Neural cell (in vitro differentiated cells): Measurements from ENCODE around the gene ANKFY1. TPM values are rescaled to one million over a fixed set of nuclear protein-coding genes. Genes with fewer than 3 reads are reported as not detected.

Experiments used
- H2AFZ ChIP-seq: fragments of 200-600, 300-800 bp; sonication (generic), shearing (Covaris generic); 2 replicates; pipeline ENCODE4 v1.6.0; 2014; ENCODE audit warnings: low read depth, mild to moderate bottlenecking, antibody characterized with exemption, low read length, moderate library complexity
- H3F3A ChIP-seq: fragments of 200-600 bp; shearing (Covaris generic); 2 replicates; pipeline ENCODE4 v1.6.1; 2016; ENCODE audit warnings: mild to moderate bottlenecking, moderate library complexity, mixed read lengths, antibody characterized with exemption, low read length; ENCODE audit not compliant: insufficient read depth, poor library complexity, severe bottlenecking
- H3K27ac ChIP-seq: fragments of 200-600, 300-800 bp; sonication (generic), shearing (Covaris generic); 2 replicates; pipeline ENCODE4 v1.5.1; 2014; ENCODE audit warnings: mild to moderate bottlenecking, low read length, moderate library complexity
- H3K27me3 ChIP-seq: fragments of 300-800, 200-600 bp; sonication (generic), shearing (Covaris generic); 2 replicates; pipeline ENCODE4 v1.6.0; 2014; ENCODE audit warnings: mild to moderate bottlenecking, low read depth, low read length, moderate library complexity; ENCODE audit not compliant: insufficient read depth
- H3K36me3 ChIP-seq: fragments of 300-800, 200-600 bp; sonication (generic), shearing (Covaris generic); 2 replicates; pipeline ENCODE4 v1.5.1; 2014; ENCODE audit warnings: mild to moderate bottlenecking, antibody characterized with exemption, low read length, moderate library complexity; ENCODE audit not compliant: insufficient read depth
- H3K4me2 ChIP-seq: fragments of 300-800, 200-600 bp; sonication (generic), shearing (Covaris generic); 2 replicates; pipeline ENCODE4 v1.6.0; 2014; ENCODE audit warnings: mild to moderate bottlenecking, low read length
- H3K4me3 ChIP-seq: fragments of 300-800, 200-600 bp; sonication (generic), shearing (Covaris generic); 2 replicates; pipeline ENCODE4 v1.5.1; 2014; ENCODE audit warnings: mild to moderate bottlenecking, low read length, moderate library complexity
- H3K79me2 ChIP-seq: fragments of 200-600 bp; shearing (Covaris generic); replicated peaks from 2 replicates; pipeline ENCODE4 v1.6.0; 2014; ENCODE audit warnings: mild to moderate bottlenecking, low read length, moderate library complexity; ENCODE audit not compliant: insufficient read depth
- H3K9ac ChIP-seq: fragments of 300-800, 200-600 bp; sonication (generic), shearing (Covaris generic); 2 replicates; pipeline ENCODE4 v1.6.1; 2016; ENCODE audit warnings: mild to moderate bottlenecking, low read length, mixed read lengths
- H3K9me2 ChIP-seq: fragments of 200-600 bp; shearing (Covaris generic); 2 replicates; pipeline ENCODE4 v1.6.1; 2016; ENCODE audit warnings: mild to moderate bottlenecking, low read length, mixed read lengths; ENCODE audit not compliant: insufficient read depth
- H3K9me3 ChIP-seq: fragments of 200-600, 300-800 bp; sonication (generic), shearing (Covaris generic); 2 replicates; pipeline ENCODE4 v1.6.1; 2016; ENCODE audit warnings: mild to moderate bottlenecking, mixed run types, low read length, moderate library complexity, mixed read lengths
- H4K20me1 ChIP-seq: fragments of 200-600 bp; shearing (Covaris generic); 2 replicates; pipeline ENCODE4 v1.6.1; 2016; ENCODE audit warnings: mild to moderate bottlenecking, mixed run types; ENCODE audit not compliant: insufficient read depth
- EP300 ChIP-seq: fragments of 450-650 bp; conservative IDR thresholded peaks from 2 replicates; pipeline ENCODE4 v1.6.1; 2014; ENCODE audit warnings: antibody characterized with exemption, mild to moderate bottlenecking, moderate library complexity; ENCODE audit not compliant: poor library complexity, severe bottlenecking
- EZH2 ChIP-seq: fragments of 200-600, 300-800 bp; shearing (Covaris generic), sonication (generic); IDR thresholded peaks from 2 replicates; pipeline ENCODE4 v1.6.1; 2014; ENCODE audit warnings: antibody characterized with exemption, low read length, borderline replicate concordance, mild to moderate bottlenecking; ENCODE audit not compliant: insufficient read depth, poor library complexity, severe bottlenecking
- MXI1 ChIP-seq: fragments of 450-650 bp; conservative IDR thresholded peaks from 2 replicates; pipeline ENCODE4 v1.6.1; 2014; ENCODE audit warnings: antibody characterized with exemption, mild to moderate bottlenecking; ENCODE audit not compliant: poor library complexity, severe bottlenecking
- POLR2AphosphoS5 ChIP-seq: IDR thresholded peaks from 2 replicates; pipeline ENCODE4 v1.6.1; 2012
- RAD21 ChIP-seq: fragments of 450-650 bp; conservative IDR thresholded peaks from 2 replicates; pipeline ENCODE4 v1.6.1; 2014; ENCODE audit warnings: antibody characterized with exemption, mild to moderate bottlenecking, moderate library complexity
- SMC3 ChIP-seq: fragments of 450-650 bp; conservative IDR thresholded peaks from 2 replicates; pipeline ENCODE4 v1.6.1; 2014; ENCODE audit warnings: antibody characterized with exemption, mild to moderate bottlenecking, moderate library complexity; ENCODE audit not compliant: poor library complexity
- TAF1 ChIP-seq: IDR thresholded peaks from 2 replicates; pipeline ENCODE4 v1.6.1; 2012; ENCODE audit warnings: low read depth
- polyA plus RNA-seq: library from polyadenylated mRNA; depleted of rRNA; stranded (reverse); fragments of >200 nt; gene quantifications from 2 replicates; pipeline ENCODE4 v1.2.3, GENCODE V29; 2014
- TF ChIP-seq, protein P1 (sequence below): fragments of 450-650 bp; IDR thresholded peaks from 2 replicates; pipeline ENCODE4 v1.5.1; 2014; ENCODE audit warnings: antibody characterized with exemption, mild to moderate bottlenecking, moderate library complexity; ENCODE audit not compliant: poor library complexity, severe bottlenecking
- TF ChIP-seq, protein P2 (sequence below): IDR thresholded peaks from 2 replicates; pipeline ENCODE4 v1.6.1; 2012; ENCODE audit warnings: borderline replicate concordance

The ANKFY1 gene
- polyA plus RNA-seq, 1 donor from 2014 or later, result 25.6 TPM

- Histone ChIP-seq H3K4me2 (no peak overlapping the region), H3K27me3 (no peaks in the 10 kb centered on the region), H3K4me3 (no peak overlapping the region), H3K9me2 (no peaks in the 10 kb centered on the region), H4K20me1 (no peaks in the 10 kb centered on the region), H3K9ac (no peak overlapping the region), H3K79me2 (no peaks in the 10 kb centered on the region), H2AFZ (no peak overlapping the region), H3K9me3 (no peaks in the 10 kb centered on the region), H3K36me3 (peaks cover 9% of the 10 kb centered on the region), H3K27ac (no peak overlapping the region), H3F3A (no peaks in the 10 kb centered on the region)
- TF ChIP-seq POLR2AphosphoS5, result no peak
Measured at GRCh38 chr17:4176808-4177472, 86.8 kb downstream of the ANKFY1 start.

DNA sequence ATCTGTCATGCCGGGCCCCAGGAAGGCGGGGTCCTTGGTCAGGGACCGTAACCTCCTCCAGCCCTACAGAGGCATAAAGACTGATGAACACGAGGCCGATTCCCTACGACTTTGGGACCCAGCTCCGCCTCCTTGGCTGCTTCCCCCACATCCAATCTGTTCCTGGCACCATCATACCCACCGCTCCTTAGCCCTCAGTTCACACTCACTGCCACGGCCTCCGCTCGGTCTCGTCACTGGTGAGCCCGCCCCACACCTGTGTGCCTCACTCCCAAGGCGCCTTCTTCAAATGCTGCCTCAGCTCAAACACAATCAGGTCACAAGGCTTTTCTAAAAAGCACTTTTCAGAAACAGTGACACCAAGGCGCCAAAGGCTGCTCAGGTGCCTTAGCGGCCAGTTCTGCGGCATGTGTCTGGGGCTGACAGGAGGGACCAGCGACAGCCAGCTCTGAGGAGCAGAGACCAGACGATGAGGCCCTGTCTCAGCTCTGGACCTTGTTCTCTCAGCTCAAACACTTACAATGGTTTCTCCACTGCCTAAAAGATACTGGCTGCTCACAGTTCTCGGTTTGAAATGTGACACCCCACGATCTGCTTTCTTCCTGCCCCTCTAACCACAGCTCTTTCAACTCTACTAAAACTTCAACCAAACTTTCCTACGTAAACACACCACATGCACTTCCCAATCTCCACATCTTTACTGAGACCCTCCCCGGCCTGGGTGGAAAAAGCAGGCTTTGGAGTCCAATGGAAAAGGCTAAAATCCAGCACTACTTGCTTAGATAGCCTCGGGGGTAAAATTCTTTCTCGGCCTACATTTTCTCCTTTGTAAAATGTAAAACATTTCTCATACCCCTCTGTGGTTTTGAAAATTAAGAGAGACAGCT is 87.6 kb downstream of the ANKFY1 start:
- Histone ChIP-seq H3K4me3 (no peak overlapping the region), H3K36me3 (peaks cover 5% of the 10 kb centered on the region), H3K9ac (no peak overlapping the region)

DNA sequence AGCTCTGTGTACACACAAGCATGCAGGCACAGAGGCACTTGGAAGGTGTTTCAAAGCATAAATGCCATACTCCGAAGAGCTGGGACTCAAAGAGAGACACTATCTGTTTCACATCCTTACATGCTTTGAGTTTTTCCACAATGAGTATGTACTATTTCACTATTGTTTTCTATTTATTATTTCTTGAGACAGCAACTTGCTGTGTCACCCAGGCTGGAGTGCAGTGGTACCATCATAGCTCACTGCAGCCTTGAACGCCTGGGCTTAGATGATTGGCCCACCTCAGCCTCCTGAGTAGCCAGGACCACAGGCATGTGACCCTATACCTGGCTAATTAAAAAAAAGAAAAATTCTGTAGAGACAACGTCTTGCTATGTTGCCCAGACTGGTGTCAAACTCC is 89.2 kb downstream of the ANKFY1 start:
- H3K4me3 ChIP-seq, result no peak overlapping the region
- TF ChIP-seq, protein P1, sequence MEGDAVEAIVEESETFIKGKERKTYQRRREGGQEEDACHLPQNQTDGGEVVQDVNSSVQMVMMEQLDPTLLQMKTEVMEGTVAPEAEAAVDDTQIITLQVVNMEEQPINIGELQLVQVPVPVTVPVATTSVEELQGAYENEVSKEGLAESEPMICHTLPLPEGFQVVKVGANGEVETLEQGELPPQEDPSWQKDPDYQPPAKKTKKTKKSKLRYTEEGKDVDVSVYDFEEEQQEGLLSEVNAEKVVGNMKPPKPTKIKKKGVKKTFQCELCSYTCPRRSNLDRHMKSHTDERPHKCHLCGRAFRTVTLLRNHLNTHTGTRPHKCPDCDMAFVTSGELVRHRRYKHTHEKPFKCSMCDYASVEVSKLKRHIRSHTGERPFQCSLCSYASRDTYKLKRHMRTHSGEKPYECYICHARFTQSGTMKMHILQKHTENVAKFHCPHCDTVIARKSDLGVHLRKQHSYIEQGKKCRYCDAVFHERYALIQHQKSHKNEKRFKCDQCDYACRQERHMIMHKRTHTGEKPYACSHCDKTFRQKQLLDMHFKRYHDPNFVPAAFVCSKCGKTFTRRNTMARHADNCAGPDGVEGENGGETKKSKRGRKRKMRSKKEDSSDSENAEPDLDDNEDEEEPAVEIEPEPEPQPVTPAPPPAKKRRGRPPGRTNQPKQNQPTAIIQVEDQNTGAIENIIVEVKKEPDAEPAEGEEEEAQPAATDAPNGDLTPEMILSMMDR, result no peak
- TF ChIP-seq MXI1 (no peak), TAF1 (no peak), EP300 (no peak), SMC3 (no peak), EZH2 (no peak), RAD21 (no peak), POLR2AphosphoS5 (no peak)
- TF ChIP-seq, protein P2, sequence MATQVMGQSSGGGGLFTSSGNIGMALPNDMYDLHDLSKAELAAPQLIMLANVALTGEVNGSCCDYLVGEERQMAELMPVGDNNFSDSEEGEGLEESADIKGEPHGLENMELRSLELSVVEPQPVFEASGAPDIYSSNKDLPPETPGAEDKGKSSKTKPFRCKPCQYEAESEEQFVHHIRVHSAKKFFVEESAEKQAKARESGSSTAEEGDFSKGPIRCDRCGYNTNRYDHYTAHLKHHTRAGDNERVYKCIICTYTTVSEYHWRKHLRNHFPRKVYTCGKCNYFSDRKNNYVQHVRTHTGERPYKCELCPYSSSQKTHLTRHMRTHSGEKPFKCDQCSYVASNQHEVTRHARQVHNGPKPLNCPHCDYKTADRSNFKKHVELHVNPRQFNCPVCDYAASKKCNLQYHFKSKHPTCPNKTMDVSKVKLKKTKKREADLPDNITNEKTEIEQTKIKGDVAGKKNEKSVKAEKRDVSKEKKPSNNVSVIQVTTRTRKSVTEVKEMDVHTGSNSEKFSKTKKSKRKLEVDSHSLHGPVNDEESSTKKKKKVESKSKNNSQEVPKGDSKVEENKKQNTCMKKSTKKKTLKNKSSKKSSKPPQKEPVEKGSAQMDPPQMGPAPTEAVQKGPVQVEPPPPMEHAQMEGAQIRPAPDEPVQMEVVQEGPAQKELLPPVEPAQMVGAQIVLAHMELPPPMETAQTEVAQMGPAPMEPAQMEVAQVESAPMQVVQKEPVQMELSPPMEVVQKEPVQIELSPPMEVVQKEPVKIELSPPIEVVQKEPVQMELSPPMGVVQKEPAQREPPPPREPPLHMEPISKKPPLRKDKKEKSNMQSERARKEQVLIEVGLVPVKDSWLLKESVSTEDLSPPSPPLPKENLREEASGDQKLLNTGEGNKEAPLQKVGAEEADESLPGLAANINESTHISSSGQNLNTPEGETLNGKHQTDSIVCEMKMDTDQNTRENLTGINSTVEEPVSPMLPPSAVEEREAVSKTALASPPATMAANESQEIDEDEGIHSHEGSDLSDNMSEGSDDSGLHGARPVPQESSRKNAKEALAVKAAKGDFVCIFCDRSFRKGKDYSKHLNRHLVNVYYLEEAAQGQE, result no peak
- H4K20me1 ChIP-seq, result no peaks in the 10 kb centered on the region
- H3K9ac ChIP-seq, result no peak overlapping the region
- no peaks in the 10 kb centered on the region for H3K27me3 ChIP-seq
- H2AFZ ChIP-seq, result no peak overlapping the region
- H3K9me2 ChIP-seq, result no peaks in the 10 kb centered on the region
- H3K9me3 ChIP-seq, result no peaks in the 10 kb centered on the region
- H3F3A ChIP-seq, result no peaks in the 10 kb centered on the region
- no peak overlapping the region for H3K27ac ChIP-seq
- no peak overlapping the region for H3K4me2 ChIP-seq
- no peaks in the 10 kb centered on the region for H3K36me3 ChIP-seq
- no peaks in the 10 kb centered on the region for H3K79me2 ChIP-seq

More for the DNA sequence above, 87.6 kb downstream of the ANKFY1 start:
- H4K20me1 ChIP-seq, result no peaks in the 10 kb centered on the region
- TF ChIP-seq, protein P2, result no peak
- no peak for TF ChIP-seq TAF1
- no peaks in the 10 kb centered on the region for H3F3A ChIP-seq
- H3K4me2 ChIP-seq, result no peak overlapping the region
- H2AFZ ChIP-seq, result no peak overlapping the region
- no peaks in the 10 kb centered on the region for H3K79me2 ChIP-seq
- no peaks in the 10 kb centered on the region for H3K9me2 ChIP-seq
- no peaks in the 10 kb centered on the region for H3K27me3 ChIP-seq
- H3K9me3 ChIP-seq, result no peaks in the 10 kb centered on the region
- no peak overlapping the region for H3K27ac ChIP-seq
